Measurements from ENCODE around the gene BTBD18.

DNA sequence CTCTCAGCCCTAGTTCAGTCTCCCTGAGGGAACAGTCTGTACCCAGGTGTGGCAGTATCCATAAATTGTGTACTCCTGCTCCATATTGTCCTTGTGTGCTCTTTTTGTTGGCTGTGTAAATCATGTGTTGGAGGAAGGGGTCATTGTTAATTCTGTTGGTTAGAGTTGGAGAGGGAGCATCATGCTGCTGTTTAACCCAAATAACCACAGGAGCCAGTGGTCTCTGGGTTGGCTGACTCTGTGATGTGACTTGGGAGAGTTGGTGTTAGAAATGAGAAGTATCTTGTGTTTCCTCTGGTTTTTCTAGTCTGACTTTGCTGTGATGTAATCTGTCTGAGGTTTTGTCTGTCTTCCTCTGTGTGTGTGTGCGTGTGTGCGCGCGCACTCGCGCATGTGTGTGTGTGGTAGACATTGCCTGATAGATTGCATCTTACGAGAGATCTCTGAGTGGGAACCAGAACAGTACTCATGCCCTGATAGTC lies 40.5 kb upstream of the BTBD18 start:
- TF ChIP-seq POLR2A (IDR thresholded peaks at IDR 0.05) = no peak
- no peak for TF ChIP-seq CTCF (IDR thresholded peaks at IDR 0.05)
- no peak for TF ChIP-seq POLR2AphosphoS5 (IDR thresholded peaks at IDR 0.05; ENCODE audit: insufficient read depth in 1 of 2, low read depth in 1 of 2)

Measured in vagina (tissue), 2 donors.